ENCODE measurements around the gene SPDYE18.
"Not testable (repeated sequence)": the region's sequence is repeated elsewhere in the genome, so short reads cannot be mapped to it uniquely, and the experiment has no call there.

Gene SPDYE18

GRCh38 chr7:77062557-77062956, at the start of gene SPDYE18:
SPDYE18 (minus strand) TSS chr7:77062558; CDS start chr7:77060512, 2,046 bp downstream.
- not testable (repeated sequence) for DNase-seq (ENCODE audit: low read depth)

GRCh38 chr7:77108362-77108761, 46.0 kb upstream of the SPDYE18 start:
- DNase-seq (ENCODE audit: low read depth), result peak; percentile 45

GRCh38 chr7:77107659-77108058, 45.3 kb upstream of the SPDYE18 start:
- not testable (repeated sequence) for DNase-seq (ENCODE audit: low read depth)

- peak; percentile 48 for DNase-seq (ENCODE audit: low read depth)
These were observed 43.5 kb upstream of the SPDYE18 start for GRCh38 chr7:77105904-77106303.

GRCh38 chr7:77102671-77103070, 40.3 kb upstream of the SPDYE18 start:
- not testable (repeated sequence) for DNase-seq (ENCODE audit: low read depth)

GRCh38 chr7:77101187-77101586, 38.8 kb upstream of the SPDYE18 start:
- not testable (repeated sequence) for DNase-seq (ENCODE audit: low read depth)

- DNase-seq (ENCODE audit: low read depth), result not testable (repeated sequence)
These were observed 38.1 kb upstream of the SPDYE18 start for GRCh38 chr7:77100501-77100900.

- DNase-seq (ENCODE audit: low read depth), result not testable (repeated sequence)
These were observed 29.9 kb upstream of the SPDYE18 start for GRCh38 chr7:77092301-77092700.

- not testable (repeated sequence) for DNase-seq (ENCODE audit: low read depth)
These were observed 19.8 kb upstream of the SPDYE18 start for GRCh38 chr7:77082192-77082591.

- not testable (repeated sequence) for DNase-seq (ENCODE audit: low read depth)
These were observed 17.9 kb upstream of the SPDYE18 start for GRCh38 chr7:77080236-77080635.

GRCh38 chr7:77079624-77080023, 17.3 kb upstream of the SPDYE18 start:
- not testable (repeated sequence) for DNase-seq (ENCODE audit: low read depth)

GRCh38 chr7:77079112-77079511, 16.8 kb upstream of the SPDYE18 start:
- not testable (repeated sequence) for DNase-seq (ENCODE audit: low read depth)

GRCh38 chr7:77077060-77077459, 14.7 kb upstream of the SPDYE18 start:
- not testable (repeated sequence) for DNase-seq (ENCODE audit: low read depth)

GRCh38 chr7:77074786-77075396, 12.5 kb upstream of the SPDYE18 start:
- peak; percentile 17 for DNase-seq (ENCODE audit: low read depth)

GRCh38 chr7:77071108-77071507, 8.8 kb upstream of the SPDYE18 start:
- not testable (repeated sequence) for DNase-seq (ENCODE audit: low read depth)

- not testable (repeated sequence) for DNase-seq (ENCODE audit: low read depth)
These were observed 3.5 kb upstream of the SPDYE18 start for GRCh38 chr7:77065869-77066268.

- DNase-seq (ENCODE audit: low read depth), result not testable (repeated sequence)
These were observed 1.4 kb upstream of the SPDYE18 start for GRCh38 chr7:77063732-77064131.

GRCh38 chr7:77032261-77032660, 30.1 kb downstream of the SPDYE18 start, which contains the start of gene SPDYE17:
SPDYE17 (minus strand) TSS chr7:77032361; CDS start chr7:77030570, 1,791 bp downstream.
- not testable (repeated sequence) for DNase-seq (ENCODE audit: low read depth)

GRCh38 chr7:77026349-77026748, 36.0 kb downstream of the SPDYE18 start:
- not testable (repeated sequence) for DNase-seq (ENCODE audit: low read depth)

- peak; percentile 22 for DNase-seq (ENCODE audit: low read depth)
These were observed 52.2 kb downstream of the SPDYE18 start for GRCh38 chr7:77010074-77010680.

- DNase-seq (ENCODE audit: low read depth), result peak; percentile 60
These were observed 54.4 kb downstream of the SPDYE18 start for GRCh38 chr7:77008000-77008399.

- DNase-seq (ENCODE audit: low read depth), result not testable (repeated sequence)
These were observed 55.9 kb downstream of the SPDYE18 start for GRCh38 chr7:77006127-77007110.
